Measurements from ENCODE around the gene PMEPA1.
A peak's percentile ranks its signal among the peaks of the same experiment; 100 is the strongest.

Gene PMEPA1, protein sequence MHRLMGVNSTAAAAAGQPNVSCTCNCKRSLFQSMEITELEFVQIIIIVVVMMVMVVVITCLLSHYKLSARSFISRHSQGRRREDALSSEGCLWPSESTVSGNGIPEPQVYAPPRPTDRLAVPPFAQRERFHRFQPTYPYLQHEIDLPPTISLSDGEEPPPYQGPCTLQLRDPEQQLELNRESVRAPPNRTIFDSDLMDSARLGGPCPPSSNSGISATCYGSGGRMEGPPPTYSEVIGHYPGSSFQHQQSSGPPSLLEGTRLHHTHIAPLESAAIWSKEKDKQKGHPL

DNA sequence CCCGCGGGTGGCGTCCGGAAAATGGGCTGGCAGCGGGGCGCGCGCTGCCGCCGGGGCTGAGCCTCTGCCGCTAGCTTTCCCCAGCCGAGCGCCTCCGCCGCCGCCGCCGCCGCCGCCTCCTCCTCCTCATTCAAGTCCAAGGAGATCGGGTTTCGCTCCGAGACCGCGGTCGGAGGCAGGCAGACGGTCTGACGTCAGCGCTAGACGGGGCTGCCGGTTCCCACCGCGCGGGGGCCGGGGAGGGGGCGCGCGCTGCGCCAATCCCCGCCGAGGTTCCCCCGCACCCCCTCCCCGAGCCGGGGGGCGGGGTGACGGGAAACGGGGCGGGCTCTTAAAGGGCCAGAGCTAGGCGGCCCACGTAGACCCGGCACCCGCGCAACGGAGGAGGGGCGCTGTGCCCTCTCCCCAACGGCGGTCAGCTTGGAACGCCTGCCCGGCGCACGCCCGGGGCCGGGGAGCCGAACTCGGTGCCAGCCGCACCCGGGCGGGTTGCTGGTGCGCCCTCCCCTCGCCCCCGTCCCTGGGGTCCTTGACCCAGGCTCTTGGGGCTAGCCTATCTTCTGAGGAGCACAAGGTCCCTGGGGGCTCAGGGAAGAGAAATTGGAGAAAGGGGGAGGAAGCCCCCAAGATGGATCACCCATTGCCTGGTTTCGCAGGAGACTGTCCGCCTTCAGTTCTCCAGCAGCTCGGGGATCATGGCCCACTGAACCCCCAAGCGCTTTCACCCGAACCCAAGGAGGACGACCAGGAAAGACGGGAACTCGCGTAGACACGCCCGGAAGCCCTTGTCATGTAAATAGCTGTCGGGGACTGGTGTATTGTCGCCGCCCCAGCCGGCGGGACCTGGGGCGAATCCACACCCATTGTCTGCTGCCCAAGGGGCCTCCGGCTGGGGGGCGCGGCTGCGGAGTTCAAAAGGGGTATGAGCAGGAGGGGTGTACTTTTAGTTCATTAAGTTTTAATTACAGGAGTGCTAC lies at the start of gene PMEPA1:
Gene PMEPA1, minus strand, starts transcription at position 193 of the 977 bp plus-strand sequence. CDS start 433 bp downstream, outside the sequence.
- DNase-seq: peak; percentile 92 to 99 (median 98)

DNA sequence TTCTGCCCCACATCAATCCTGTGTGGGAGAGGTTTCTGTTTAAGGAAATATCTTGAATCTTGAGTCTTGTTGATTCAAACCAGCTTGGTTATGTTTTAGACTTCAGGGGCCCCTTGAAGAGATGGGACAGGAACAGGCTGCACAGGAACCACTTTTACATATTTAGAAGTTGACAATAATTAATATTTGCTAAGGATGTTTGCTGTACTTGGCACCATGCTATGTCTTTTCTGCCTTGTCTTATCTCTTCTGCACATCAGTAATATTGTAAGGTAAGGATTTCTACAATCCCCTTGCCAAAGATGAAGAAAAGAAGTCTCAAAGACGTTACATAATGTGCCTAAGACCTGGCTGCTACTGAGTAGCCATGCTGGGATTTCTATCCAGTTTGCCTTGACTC lies 48.0 kb upstream of the PMEPA1 start:
- DNase-seq: no peak

DNA sequence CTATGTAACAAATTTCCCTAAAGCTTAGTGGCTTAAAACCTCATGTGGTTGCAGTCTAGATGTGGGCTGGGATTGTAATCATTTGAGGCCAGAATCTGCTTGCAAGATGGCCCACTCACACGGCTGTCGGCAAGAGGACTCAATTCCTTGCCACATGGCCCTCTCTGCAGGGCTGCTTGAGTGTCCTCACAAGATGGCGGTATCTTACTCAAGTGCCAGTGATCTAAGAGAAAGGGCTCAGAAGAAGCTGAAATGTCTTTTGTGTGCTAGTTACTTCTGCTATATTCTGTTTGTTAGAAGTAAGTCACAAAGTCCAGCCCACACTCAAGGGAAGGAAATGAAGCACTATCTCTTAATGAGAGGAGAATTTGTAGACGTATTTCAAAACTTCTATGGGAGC lies 47.1 kb upstream of the PMEPA1 start:
- no peak for DNase-seq

DNA sequence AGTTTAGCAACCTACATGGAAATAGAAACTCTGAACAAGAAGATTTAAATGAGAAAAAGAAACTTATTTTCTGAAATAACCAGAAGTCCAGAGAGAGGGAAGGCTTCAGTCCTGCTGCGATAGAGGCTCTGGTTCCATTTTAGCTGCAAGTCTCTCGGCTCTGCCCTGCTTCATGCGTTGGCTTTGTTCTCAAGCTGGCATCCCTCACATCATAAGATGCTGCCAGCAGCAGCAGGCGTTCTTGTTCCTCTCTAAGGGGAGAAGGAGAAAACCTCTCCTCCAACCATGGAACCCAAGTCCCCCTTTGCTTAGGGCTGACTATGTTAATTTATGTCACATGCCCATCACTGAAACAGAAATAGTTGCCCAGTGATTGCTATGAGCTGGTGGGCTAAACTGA lies 46.4 kb upstream of the PMEPA1 start:
- DNase-seq: no peak

DNA sequence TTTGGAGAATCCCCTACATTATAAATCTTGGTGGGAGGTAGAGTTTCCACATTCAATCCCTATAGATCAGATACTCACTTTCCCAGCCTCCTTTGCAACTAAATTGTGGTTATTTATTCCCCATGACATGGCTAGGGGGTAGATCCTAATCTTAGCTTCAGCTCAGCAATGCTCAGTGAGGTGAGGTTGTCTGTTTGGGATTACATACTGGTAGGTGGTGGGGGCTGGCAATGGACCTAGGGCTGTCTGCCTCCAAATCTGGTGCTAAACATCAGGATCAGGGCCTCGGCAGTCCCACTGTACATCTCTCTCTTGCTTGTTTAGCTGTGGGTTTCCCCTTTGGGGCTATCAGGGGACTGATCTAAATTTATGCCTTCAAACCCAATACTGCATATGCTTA lies 45.8 kb upstream of the PMEPA1 start:
- DNase-seq: no peak

DNA sequence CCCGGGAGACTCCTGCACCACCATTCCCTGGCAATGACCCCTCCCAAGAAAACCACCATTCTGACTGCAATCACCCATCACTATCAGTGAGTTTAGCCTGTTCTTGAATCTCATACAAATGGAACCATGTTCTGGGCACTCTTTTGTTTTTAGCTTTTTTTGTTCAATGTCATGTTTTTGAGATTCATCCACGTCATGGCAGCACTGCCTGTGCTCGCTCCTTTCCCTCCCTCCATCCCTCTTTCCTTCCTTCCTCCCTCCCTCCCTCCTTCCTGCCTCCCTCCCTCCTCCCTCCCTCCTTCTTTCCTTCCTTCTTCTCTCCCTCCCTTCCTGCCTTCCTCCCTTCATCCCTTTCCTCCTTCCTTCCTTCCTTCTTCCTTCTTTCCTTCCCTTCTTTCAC lies 44.4 kb upstream of the PMEPA1 start:
- no peak for DNase-seq

DNA sequence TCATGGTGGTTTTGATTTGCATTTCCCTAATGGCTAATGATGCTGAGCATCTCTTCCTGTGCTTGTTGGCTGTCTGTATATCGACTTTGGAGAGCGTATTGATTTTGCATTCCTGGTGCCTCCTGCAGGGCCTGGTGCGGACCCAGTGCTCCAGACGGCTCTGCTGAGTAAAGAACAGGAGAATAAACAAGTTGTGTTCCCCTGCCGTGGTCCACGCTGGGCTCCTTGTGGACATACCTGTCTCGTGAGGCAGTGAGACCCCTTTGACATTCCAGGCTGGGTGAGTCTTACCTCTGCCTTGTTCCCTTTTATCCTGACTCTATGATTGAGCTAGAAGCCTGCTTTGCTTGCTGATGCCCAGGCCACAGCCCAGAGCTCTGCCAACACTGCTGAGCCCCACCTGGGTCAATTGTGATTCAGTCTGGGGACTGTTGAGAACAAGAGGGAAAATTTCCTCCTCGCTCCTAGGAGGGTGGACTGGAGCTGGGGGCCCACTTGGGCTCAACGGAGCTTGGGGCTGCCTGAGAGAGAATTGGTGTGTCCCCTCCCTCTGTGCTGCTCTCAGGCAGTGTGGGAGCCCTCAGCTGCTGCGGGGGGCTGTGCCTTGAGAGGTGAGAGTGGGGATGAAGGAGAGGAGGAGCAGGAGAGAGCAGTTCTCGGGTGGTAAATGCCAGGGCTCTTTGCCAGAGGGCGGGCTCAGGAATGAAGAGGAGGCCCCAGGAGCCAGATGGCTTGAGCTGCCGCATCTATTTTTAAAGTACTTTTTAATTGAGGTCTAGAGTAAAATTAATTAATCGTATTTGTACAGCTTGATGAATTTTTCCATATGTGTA lies 43.7 kb upstream of the PMEPA1 start:
- peak in 1 of 3 experiments; percentile 48 for DNase-seq

DNA sequence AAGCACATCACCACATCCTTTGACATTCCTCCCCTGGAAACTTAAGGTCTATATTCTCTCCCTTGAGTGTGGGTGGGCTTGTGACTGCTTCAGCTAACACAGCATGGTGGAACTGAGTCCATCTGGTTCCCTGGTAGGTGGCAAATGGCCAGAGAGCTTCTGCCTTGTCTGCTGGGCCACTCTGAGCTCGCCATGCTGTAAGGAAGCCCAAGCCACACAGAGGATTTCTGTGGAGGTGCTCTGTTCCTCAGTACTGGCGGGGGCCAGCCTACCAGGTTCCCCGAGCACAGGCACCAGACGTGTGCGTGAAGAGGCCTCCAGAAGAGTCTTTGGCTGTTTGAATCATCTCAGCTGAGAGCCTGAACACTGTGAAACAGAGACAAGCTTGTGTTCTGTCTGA lies 41.6 kb upstream of the PMEPA1 start:
- no peak for DNase-seq

DNA sequence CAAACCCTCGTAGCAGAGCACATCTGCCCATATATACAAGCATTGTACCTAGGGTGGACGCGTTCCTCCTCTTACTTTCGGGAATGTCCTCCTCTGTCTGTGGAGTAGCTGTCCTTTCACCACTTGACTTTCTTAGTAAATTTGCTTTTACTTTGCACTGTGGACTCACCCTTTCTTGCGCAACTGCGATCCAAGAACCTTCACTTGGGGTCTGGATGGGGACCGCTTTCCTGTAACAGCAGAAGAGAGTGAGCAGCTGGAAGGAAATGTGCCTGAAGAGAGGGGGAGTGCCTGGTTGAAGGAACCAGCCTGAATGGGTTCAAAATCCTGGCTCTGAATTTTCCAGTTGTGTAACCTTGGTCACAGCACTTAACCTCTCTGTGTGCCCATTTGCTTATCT lies 40.1 kb upstream of the PMEPA1 start:
- DNase-seq: no peak

DNA sequence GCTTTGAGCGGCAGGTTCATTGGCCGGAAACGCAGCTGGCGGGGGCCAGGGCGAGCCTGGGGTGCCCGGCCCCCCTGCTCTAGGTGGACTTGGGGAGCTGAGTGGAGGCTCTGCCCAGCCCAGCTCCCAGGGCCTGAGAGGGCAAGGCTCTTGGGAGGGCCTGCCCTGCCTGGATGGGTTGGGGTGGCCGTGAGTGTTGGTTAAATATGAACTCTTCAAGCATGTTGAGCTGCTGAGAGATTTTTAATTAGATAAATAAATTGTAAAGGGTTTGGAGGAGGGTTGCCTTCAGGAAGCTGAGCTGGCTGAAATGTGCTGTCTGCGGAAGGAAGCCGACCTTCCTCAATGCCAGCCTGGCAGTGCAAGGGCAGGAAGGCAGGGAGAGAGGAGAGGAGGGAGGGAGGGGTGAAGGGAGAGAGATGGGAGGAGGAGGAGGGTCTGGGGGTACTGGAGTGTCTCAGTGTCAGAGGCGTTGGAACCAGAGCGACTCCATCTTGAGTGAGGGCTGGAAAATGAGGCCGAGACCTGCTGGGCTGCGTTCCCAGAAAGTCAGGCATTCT lies 39.4 kb upstream of the PMEPA1 start:
- no peak for DNase-seq

DNA sequence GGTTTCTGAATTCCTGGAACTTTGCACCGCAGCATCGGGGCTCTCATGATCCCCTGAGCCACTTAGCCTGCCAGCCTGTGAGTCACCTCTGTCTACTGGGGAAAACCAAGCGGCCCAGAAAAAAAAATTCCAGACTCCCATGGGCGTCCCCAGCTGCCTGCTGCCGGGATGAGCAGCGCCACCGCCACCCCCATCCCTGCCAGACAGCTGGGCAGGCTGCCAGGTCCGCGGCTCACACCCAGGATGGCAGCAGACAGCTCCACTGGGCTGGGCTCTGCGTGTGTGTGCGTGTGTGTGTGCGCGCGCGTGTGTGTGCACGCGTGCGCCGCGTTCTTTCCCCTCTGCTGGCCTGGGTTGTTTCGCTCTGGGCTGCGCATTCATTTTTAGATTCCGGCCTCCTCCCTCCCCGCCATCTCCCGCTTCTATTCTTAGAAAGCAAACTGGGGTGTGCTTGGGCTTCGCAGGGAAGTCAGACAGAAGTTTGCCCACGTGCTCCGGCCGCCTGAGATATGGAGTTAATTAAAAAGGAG lies 38.9 kb upstream of the PMEPA1 start:
- peak; percentile 69 to 94 (median 89) for DNase-seq

DNA sequence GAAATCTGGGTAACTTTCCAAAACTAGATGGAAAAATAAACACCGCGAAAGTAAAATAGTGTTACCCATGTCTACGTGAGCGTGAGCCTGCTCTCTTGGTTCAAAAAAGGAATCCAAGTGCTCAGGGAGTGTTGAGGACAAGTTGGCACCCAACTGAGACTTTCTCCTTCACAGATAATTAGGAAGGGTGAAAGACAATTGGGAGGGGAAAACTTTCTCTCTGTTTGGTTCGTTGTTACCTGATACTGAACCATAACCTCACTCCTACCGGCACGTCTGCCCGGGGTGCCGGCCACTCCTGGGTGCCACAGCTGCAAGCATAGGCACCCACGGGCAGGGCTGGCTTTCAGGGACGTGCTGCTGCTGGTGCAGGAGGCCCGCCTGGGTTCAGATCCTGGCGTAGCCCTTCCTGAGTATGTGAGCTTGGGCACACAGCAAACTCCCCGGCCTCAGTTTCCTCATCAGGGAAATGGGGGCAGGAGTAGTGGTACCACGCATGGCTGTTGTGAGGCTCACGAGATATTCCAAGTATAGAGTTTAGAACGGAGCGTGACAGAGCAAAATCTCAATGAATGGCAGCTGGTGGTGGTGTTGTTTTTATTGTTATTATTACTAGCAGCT lies 38.2 kb upstream of the PMEPA1 start:
- peak in 2 of 3 experiments; percentile 30 to 61 for DNase-seq

DNA sequence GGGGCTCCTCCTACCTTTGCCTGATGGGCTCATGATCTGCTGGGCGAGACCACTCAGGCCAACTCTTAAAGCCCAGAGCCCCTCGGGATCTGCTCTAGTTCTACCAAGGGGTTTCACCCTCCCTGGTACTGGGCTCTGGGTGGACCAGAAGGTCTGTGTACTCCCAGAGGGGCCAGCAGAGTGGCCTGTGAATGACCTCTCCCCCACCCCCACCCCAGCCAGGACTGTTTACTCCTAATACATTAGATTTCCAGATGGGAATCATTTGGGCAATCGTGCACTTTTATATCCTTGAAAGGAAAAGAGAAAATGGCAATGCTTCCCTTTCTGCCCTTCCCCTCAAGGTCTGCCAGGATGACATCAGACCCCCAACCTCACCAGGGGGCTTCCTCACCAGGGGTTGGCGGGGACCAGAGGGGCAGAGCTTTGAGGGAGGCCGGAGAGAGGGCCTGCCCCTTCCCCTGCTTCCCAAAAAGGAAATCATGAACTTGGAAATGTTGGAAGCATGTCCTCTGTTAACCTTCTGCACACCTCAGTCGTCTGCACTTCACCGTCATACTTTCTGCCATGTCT lies 37.1 kb upstream of the PMEPA1 start:
- no peak for DNase-seq

DNA sequence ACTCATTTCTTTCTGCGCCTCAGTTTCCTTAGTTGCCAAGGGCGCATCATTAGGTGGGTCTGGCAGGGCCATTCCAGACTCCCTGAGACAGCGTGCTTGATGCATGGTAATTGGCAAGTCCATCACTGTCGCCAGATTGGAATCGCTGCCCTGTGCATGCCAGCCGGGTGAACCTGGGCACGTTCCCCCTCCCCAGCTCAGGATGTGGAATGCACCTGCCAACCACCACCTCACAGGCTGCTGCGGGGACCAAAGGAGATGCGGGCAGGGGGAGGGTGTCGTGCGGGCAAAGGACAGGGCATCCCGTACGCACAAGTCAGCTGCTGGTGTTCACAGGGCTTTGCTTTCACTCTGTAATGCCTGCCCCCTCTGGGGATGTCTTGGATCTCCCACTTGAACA lies 36.4 kb upstream of the PMEPA1 start:
- DNase-seq: no peak

DNA sequence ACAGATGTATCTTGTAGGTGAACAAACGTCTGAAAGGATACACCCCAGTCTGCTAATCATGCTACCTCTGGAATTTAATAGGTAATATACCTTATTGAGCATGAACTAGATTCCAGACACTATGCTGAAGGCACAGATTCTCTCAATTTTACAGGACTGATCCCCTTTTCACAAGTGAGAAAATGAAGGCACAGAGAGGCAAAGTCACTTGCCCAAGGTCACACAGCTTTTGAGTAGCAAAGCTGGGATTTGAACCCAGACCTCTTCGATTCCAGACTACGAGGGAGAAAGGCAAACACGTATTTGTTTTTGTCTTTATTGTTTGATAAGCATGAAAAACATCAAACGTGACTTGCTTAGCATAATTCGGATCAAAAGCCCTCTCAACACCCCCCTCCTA lies 34.4 kb upstream of the PMEPA1 start:
- DNase-seq: no peak

DNA sequence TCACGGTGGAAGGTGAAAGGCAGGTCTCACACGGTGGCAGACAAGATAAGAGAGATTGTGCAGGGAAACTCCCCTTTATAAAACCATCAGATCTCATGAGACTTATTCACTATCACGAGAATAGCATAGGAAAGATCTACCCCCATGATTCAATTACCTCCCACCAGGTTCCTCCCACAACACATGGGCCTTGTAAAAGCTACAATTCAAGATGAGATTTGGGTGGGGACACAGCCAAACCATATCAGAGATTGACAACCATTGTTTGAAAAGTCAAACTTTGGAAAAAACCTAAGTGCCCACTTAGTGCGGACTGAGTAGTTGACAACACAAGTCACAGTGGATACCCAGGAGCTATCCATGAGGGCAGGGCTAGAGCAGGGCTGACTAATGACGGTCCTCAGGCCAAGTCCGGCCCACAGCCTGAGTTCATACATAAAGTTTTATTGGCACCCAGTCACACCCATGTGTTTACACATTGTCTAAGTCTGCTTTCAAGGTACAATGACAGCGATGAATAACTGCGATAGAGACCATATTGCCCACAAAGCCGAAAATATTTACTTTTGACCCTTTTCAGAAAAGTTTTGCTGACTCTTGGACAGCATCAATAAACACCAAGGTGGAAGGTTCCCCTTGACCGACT lies 33.8 kb upstream of the PMEPA1 start:
- DNase-seq: no peak

DNA sequence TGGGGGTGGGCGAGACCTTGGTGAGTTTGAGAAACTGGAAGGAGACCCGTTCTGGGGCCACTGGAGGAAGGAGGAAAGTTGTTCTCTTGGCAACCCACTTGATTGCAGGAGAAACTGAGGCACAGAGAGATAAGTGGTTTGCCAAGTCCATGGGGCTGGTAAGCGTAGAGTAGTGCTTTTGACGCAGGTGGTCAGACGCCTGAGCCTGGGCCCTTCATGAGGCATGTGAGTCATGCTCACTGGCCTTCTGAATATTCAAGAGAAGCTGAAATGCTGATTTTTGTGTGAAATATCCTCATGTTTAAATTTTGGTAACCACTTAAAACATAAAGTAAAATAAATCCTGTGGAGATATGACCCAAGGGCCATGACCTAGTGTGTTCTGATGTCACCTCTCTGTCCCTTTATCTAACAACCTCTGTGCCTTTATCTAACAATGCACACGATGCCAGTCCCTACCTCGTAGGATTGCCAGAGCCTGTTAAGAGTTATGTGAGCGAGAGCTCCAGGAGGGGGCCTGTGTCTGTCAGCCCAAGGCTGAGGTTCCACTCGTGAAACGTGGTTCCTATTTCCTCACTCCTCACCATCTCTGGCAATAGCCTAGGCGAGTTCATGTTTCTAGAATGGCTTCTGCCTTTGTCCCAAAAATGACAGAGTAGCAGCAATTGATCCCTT lies 32.8 kb upstream of the PMEPA1 start:
- no peak for DNase-seq

DNA sequence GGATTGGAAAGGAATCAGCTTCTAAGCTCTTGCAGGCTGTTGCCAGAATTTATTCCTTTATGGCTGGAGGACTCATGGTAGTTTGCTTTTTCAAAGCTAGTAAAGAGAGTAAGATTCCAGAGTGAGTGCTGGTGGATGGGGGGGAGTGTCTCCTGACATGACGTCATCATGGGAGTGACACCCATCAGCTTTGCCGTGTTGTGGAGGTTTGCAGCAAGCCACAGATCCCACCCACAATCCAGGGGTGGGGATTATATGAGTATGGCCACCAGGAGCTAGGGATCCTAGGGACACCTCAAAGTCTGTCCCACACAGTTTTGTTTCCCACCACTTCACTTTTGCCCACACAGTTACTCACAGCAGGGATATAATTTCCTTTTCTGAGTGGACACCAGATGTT lies 28.7 kb upstream of the PMEPA1 start:
- DNase-seq: no peak

DNA sequence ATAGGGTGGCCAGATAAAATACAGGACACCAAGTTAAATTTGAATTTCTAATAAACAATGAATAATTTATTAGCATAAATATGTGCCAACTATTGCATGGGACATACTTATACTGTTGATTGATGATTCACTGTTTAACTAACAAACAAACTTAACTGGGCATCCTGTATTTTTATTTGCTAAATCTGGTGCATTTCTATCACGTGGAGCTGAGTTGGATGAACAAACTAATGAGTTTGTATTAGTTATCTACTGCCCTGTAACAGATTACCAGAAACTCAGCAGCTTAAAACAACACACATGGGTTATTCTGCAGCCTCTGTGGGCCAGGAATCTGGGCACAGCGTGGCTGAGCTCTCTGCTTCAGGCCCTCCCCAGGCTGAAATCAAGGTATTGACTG lies 28.2 kb upstream of the PMEPA1 start:
- no peak for DNase-seq

DNA sequence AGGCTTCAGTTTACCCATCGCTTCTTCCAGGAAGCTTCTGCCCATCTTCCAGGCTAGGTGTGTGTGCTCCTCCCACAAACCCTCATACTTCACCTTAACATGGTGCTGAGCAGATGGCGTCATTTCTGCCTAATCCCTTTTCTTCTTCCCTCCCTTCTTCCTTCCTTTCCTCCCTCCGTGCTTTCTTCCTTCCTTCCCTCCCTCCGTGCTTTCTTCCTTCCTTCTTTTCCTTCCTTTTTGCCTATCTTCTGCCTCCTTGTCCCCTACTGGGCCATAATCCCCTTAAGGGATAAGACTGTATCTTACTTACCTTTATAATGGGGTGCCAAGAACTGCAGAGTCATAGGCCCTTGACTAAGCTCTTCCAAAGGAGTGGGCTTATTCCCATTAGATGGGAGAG lies 27.5 kb upstream of the PMEPA1 start:
- no peak for DNase-seq

Measured in NCI-H1417 (cell line).